H1 (cell line): Measurements from ENCODE around the gene OLFM2. TPM values are rescaled to one million over a fixed set of nuclear protein-coding genes. Genes with fewer than 3 reads are reported as not detected.

ENCODE experiments used
- CTCF ChIA-PET: fragments of 300-600 bp; sonication (Branson Sonifier 250); formaldehyde crosslinking; loops from one replicate; lab custom pipeline; 2021; ENCODE audit not compliant: partially characterized antibody; lab: Charles Lee
- POLR2A ChIA-PET: fragments of 300-600 bp; sonication (Branson Sonifier 250); formaldehyde crosslinking; loops from one replicate; lab custom pipeline; 2021; ENCODE audit warnings: inconsistent platforms; ENCODE audit not compliant: partially characterized antibody; lab: Charles Lee
- DNase-seq, 2 experiments: peaks; one replicate each; pipeline versions ENCODE4 v3.0.0 to v3.0.0-alpha.2; 2010 to 2022; ENCODE audit warnings: low spot score in 2 of 2, low read depth in 1 of 2, mixed read lengths in 1 of 2
- FAIRE-seq: peaks from 2 replicates; lab custom pipeline; 2011; peaks lifted over from hg19 to GRCh38; lab: Jason Lieb, UNC
- H2AFZ ChIP-seq: 2 replicates; pipeline ENCODE4 v1.8.1; 2012; ENCODE audit warnings: low read length, inconsistent platforms
- H2AK5ac ChIP-seq: 2 replicates; pipeline ENCODE4 v1.6.1; 2013; ENCODE audit warnings: low read depth, low read length
- H2BK120ac ChIP-seq: replicated peaks from 2 replicates; pipeline ENCODE3; 2013; ENCODE audit warnings: low read depth, low read length, inconsistent platforms
- H2BK12ac ChIP-seq: 2 replicates; pipeline ENCODE4 v1.6.1; 2013; ENCODE audit warnings: low read depth, low read length
- H2BK15ac ChIP-seq: 2 replicates; pipeline ENCODE4 v1.6.1; 2013; ENCODE audit warnings: low read length
- H2BK20ac ChIP-seq: 2 replicates; pipeline ENCODE4 v1.6.1; 2013; ENCODE audit warnings: low read length
- H2BK5ac ChIP-seq: 2 replicates; pipeline ENCODE4 v1.6.1; 2013; ENCODE audit warnings: low read depth, low read length
- H3K14ac ChIP-seq: 2 replicates; pipeline ENCODE4 v1.6.1; 2013; ENCODE audit warnings: inconsistent platforms; ENCODE audit not compliant: insufficient read length
- H3K18ac ChIP-seq: 2 replicates; pipeline ENCODE4 v1.6.1; 2013; ENCODE audit warnings: low read length; ENCODE audit errors: extremely low read depth
- H3K23ac ChIP-seq: 2 replicates; pipeline ENCODE4 v1.6.1; 2013; ENCODE audit warnings: inconsistent platforms; ENCODE audit not compliant: insufficient read length
- H3K23me2 ChIP-seq: 2 replicates; pipeline ENCODE4 v1.6.1; 2013; ENCODE audit warnings: low read depth, low read length
- H3K27ac ChIP-seq: 2 replicates; pipeline ENCODE4 v1.6.1; 2011; ENCODE audit warnings: low read depth, low read length, inconsistent platforms
- H3K27me3 ChIP-seq, 4 experiments: replicated peaks in 1 of 4; 1 replicate in 1 of 4; 2 replicates in 3 of 4; pipeline versions ENCODE4 v1.6.1 to v1.8.1; 2011 to 2013; ENCODE audit warnings: low read length in 3 of 4, mild to moderate bottlenecking in 3 of 4, inconsistent platforms in 2 of 4, mixed read lengths in 2 of 4, moderate library complexity in 1 of 4; ENCODE audit not compliant: control insufficient read depth in 3 of 4, insufficient read depth in 3 of 4; ENCODE audit errors: extremely low read depth in 1 of 4
- H3K36me3 ChIP-seq, 4 experiments: 2 replicates each; pipeline versions ENCODE4 v1.6.1 to v1.8.1; 2011 to 2013; ENCODE audit warnings: mild to moderate bottlenecking in 4 of 4, low read length in 3 of 4, moderate library complexity in 2 of 4, control low read depth in 1 of 4, inconsistent platforms in 1 of 4; ENCODE audit not compliant: insufficient read depth in 4 of 4, control insufficient read depth in 2 of 4
- H3K4ac ChIP-seq: replicated peaks from 2 replicates; pipeline ENCODE3; 2013; ENCODE audit warnings: low read length, low read depth, mixed read lengths, inconsistent platforms; ENCODE audit not compliant: insufficient read length
- H3K4me1 ChIP-seq, 4 experiments: replicated peaks in 1 of 4; 1 replicate in 1 of 4; 2 replicates in 3 of 4; pipeline versions ENCODE4 v1.6.1 to v1.8.1; 2011 to 2013; ENCODE audit warnings: low read length in 3 of 4, inconsistent platforms in 2 of 4, mixed read lengths in 1 of 4; ENCODE audit not compliant: insufficient read depth in 4 of 4, control insufficient read depth in 3 of 4
- H3K4me2 ChIP-seq, 2 experiments: 2 replicates each; pipeline versions ENCODE4 v1.6.1 to v1.8.1; 2011 to 2013; ENCODE audit warnings: low read depth in 2 of 2, low read length in 2 of 2, control low read depth in 1 of 2, inconsistent platforms in 1 of 2, mild to moderate bottlenecking in 1 of 2; ENCODE audit not compliant: insufficient read depth in 1 of 2
- H3K4me3 ChIP-seq, 4 experiments: fragments of 200-600, 300-600 bp in 1 of 4; sonication (generic), shearing (Covaris generic), sonication (Bioruptor Twin) in 1 of 4; 2 replicates each; pipeline versions ENCODE4 v1.5.1 to v1.8.1; 2011 to 2016; ENCODE audit warnings: low read length in 4 of 4, low read depth in 3 of 4, control low read depth in 2 of 4, inconsistent platforms in 2 of 4, mild to moderate bottlenecking in 2 of 4, mixed read lengths in 1 of 4, moderate library complexity in 1 of 4; ENCODE audit not compliant: insufficient read depth in 2 of 4; ENCODE audit errors: extremely low read depth in 1 of 4
- H3K56ac ChIP-seq: replicated peaks from 2 replicates; pipeline ENCODE3; 2013; ENCODE audit warnings: low read depth, mild to moderate bottlenecking, mixed read lengths, low read length, inconsistent platforms; ENCODE audit not compliant: insufficient read length
- H3K79me1 ChIP-seq: 2 replicates; pipeline ENCODE4 v1.6.1; 2013; ENCODE audit warnings: low read depth, low read length, control low read depth
- H3K79me2 ChIP-seq, 2 experiments: 2 replicates each; pipeline versions ENCODE4 v1.6.1 to v1.8.1; 2012 to 2013; ENCODE audit warnings: low read length in 2 of 2, mild to moderate bottlenecking in 2 of 2, inconsistent platforms in 1 of 2; ENCODE audit not compliant: insufficient read depth in 2 of 2, control insufficient read depth in 1 of 2
- H3K9ac ChIP-seq, 4 experiments: replicated peaks in 1 of 4; 1 replicate in 1 of 4; 2 replicates in 3 of 4; pipeline versions ENCODE4 v1.6.1 to v1.8.1; 2011 to 2013; ENCODE audit warnings: low read depth in 3 of 4, low read length in 3 of 4, control low read depth in 2 of 4, mild to moderate bottlenecking in 2 of 4, moderate library complexity in 2 of 4, inconsistent platforms in 1 of 4; ENCODE audit errors: extremely low read depth in 1 of 4
- H3K9me3 ChIP-seq, 2 experiments: 2 replicates each; pipeline versions ENCODE4 v1.6.1 to v1.8.1; 2012 to 2013; ENCODE audit warnings: mild to moderate bottlenecking in 2 of 2, moderate library complexity in 2 of 2, control low read depth in 1 of 2, inconsistent platforms in 1 of 2, low read depth in 1 of 2, low read length in 1 of 2, mixed read lengths in 1 of 2; ENCODE audit not compliant: insufficient read depth in 2 of 2
- H4K20me1 ChIP-seq, 2 experiments: replicated peaks in 1 of 2; 2 replicates each; pipeline versions ENCODE3 to v1.8.1; 2011 to 2013; ENCODE audit warnings: inconsistent platforms in 2 of 2, low read length in 2 of 2, mild to moderate bottlenecking in 1 of 2; ENCODE audit not compliant: insufficient read depth in 2 of 2, control insufficient read depth in 1 of 2
- H4K5ac ChIP-seq: 2 replicates; pipeline ENCODE4 v1.6.1; 2013; ENCODE audit warnings: low read length, low read depth, mixed read lengths, inconsistent platforms; ENCODE audit not compliant: insufficient read length
- H4K8ac ChIP-seq: 2 replicates; pipeline ENCODE4 v1.8.0; 2013; ENCODE audit warnings: mild to moderate bottlenecking, moderate library complexity, low read length, inconsistent platforms; ENCODE audit not compliant: insufficient read depth; ENCODE audit errors: extremely low read depth
- H4K91ac ChIP-seq: replicated peaks from 2 replicates; pipeline ENCODE3; 2013; ENCODE audit warnings: low read length, mixed read lengths, inconsistent platforms; ENCODE audit not compliant: insufficient read length
- KDM5A ChIP-seq: fragments of 200-600 bp; IDR thresholded peaks from 2 replicates; pipeline ENCODE4 v1.7.1; 2012; ENCODE audit warnings: mild to moderate bottlenecking, low read length, inconsistent platforms, mixed read lengths
- SP1 ChIP-seq: IDR thresholded peaks from 2 replicates; pipeline ENCODE4 v1.6.1; 2011; ENCODE audit warnings: low read depth, low read length
- WGBS, 2 experiments: shearing (Covaris generic) in 1 of 2; methylation state at CpG; one replicate each; pipeline versions ENCODE4 v1.1.6 to v1.1.7; 2013 to 2015; ENCODE audit warnings: low lambda C conversion rate in 2 of 2, mixed read lengths in 2 of 2, inconsistent platforms in 1 of 2, low coverage in 1 of 2, missing lambda C conversion rate in 1 of 2; ENCODE audit not compliant: insufficient replicate concordance in 2 of 2, insufficient coverage in 1 of 2, insufficient read length in 1 of 2; ENCODE audit errors: extremely low coverage in 1 of 2, missing lambda C conversion rate in 1 of 2; 5-methylcytosine and 5-hydroxymethylcytosine counted together
- polyA plus RNA-seq, 7 experiments: library from polyadenylated mRNA; depleted of rRNA in 3 of 7; stranded (reverse) in 5 of 7; unstranded in 2 of 7; fragments of >200 nt in 5 of 7; fragments of 200-250 nt in 2 of 7; gene quantifications; 1 replicate in 5 of 7; 2 replicates in 1 of 7; 4 replicates in 1 of 7; pipeline versions ENCODE4 v1.2.1 to v1.2.3, GENCODE V29; 2011 to 2013; ENCODE audit warnings: missing spikeins in 2 of 7, mixed read lengths in 2 of 7
- total RNA-seq: library from RNA; stranded (reverse); fragmentation: NEBNext Ultra II Directional; extraction: Animal tissue kit (Norgen Biotek cat#: 25700); gene quantifications from 2 replicates; pipeline ENCODE4 v1.2.1, GENCODE V29; 2021

OLFM2 gene
- total and polyA plus RNA-seq, 2 of the 8 experiments (the other 6 are each of a cell fraction or from before 2014, with no cell fraction given): 68.2 to 151 TPM

GRCh38 chr19:9835507-9835949 is 100.8 kb downstream of the OLFM2 start:
- no peak overlapping the region; the same call in 1 of the 2 replicates for H3K18ac ChIP-seq
- no peak overlapping the region for H2AFZ ChIP-seq
- no peak overlapping the region for H2BK12ac ChIP-seq
- POLR2A ChIA-PET: interaction anchor here (1.0 to 2.1 kb wide), 4 partner anchors 10 to 217 kb away, joined by 3 to 6 read pairs (median 3); no protein-coding TSS in a partner anchor
- no peak overlapping the region for H2BK20ac ChIP-seq
- no peaks in the 10 kb centered on the region for H3K27me3 ChIP-seq
- no peak for TF ChIP-seq SP1
- peak; percentile 59; the same call in 1 of the 2 replicates for TF ChIP-seq KDM5A
- TF ChIP-seq, all 59 proteins: peak for 1
- Histone ChIP-seq H2BK15ac (no peak overlapping the region), H3K23me2 (peaks cover 6% of the 10 kb centered on the region; the same call in 1 of the 2 replicates), H3K4ac (no peak overlapping the region), H4K8ac (peak overlapping the region; percentile 78; the same call in 1 of the 2 replicates), H3K23ac (no peak overlapping the region), H3K9me3 (no peaks in the 10 kb centered on the region), H3K4me2 (peak overlapping the region; percentile 72 to 88), H3K79me2 (peaks cover 5 to 15% of the 10 kb centered on the region in 2 experiments), H2BK120ac (no peak overlapping the region), H3K56ac (peak overlapping the region; percentile 12), H2AK5ac (no peak overlapping the region), H4K91ac (no peak overlapping the region), H3K27ac (0 out of 2 replicates have a peak overlapping the region, but pooled peaks have one; percentile 65), H3K9ac (peak overlapping the region; percentile 71 to 94 (median 76)), H4K20me1 (peaks cover 1 to 16% of the 10 kb centered on the region in 2 experiments), H3K4me3 (peak overlapping the region; percentile 64 to 84 (median 74)), H3K14ac (no peak overlapping the region), H4K5ac (no peak overlapping the region), H3K79me1 (peaks cover 14% of the 10 kb centered on the region), H2BK5ac (no peak overlapping the region), H3K36me3 (peaks cover 0 to 12% (median 4%) of the 10 kb centered on the region in 4 experiments; a peak in 4 of 8 replicates), H3K4me1 (peaks cover 0 to 4% (median 1%) of the 10 kb centered on the region in 4 experiments; a peak in 3 of 7 replicates)
- WGBS, 2 experiments: 16% methylated on average over 14 of the region's 28 CpGs; no CpG with 5 or more reads in 1 of the 2 experiments
- CTCF ChIA-PET: interaction anchor here (0.6 to 1.4 kb wide), 3 partner anchors 12 to 313 kb away, joined by 3 to 5 read pairs (median 3); no protein-coding TSS in a partner anchor
- DNase-seq: no peak
- FAIRE-seq: no peak
